NCI-H510A (cell line): ENCODE results near the gene PSEN1.

Experiments
- DNase-seq: peaks from one replicate; lab custom pipeline; 2025; lab: John Stamatoyannopoulos, UW

PSEN1 gene

DNA sequence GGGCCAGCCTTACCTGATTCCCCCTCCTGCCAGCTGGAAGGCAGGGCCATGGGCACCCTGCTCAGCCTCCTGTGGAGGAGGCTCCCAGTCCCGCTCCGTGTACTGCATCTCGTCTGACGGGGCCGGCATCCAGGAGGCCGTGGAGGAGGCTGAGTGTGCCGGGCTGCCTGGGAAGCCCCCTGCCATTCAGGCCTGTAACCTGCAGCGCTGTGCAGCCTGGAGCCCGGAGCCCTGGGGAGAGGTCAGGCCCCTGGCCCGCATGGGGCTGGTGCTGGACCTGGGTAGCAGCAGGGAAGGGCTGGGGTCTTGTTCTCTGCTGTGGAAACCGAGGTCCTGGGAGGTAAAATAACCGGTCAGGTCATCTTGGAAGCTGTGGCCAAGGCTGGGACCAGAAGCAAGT lies 117.4 kb downstream of the PSEN1 start:
- no peak for DNase-seq

DNA sequence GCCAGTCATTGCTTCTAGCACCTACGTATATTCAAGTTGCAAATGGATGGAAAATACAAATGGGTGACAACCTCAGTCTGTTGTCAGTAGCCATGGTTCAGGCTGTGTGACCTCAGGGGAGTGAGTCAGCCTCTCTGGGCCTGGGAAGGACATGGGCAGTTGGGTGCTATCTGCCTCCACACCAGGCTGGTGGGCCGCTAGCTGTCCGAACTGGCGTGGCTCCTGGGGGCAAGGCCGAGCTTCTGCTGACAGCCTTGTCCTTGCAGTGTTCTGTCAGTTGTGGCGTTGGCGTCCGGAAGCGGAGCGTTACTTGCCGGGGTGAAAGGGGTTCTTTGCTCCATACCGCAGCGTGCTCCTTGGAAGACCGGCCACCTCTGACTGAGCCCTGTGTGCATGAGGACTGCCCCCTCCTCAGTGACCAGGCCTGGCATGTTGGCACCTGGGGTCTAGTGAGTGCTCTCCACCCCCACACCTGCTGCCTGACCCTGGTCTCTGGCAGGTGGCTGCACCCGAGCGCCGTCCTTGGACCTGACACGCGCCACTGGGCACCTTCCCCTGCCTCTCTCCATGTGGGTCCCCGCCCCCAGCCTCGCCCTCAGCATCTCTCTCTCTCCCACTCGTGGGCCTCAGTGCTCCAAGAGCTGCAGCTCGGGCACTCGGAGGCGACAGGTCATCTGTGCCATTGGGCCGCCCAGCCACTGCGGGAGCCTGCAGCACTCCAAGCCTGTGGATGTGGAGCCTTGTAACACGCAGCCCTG lies 118.1 kb downstream of the PSEN1 start:
- no peak for DNase-seq

GRCh38 chr14:73255005-73255400 lies 118.7 kb downstream of the PSEN1 start:
- DNase-seq: no peak

GRCh38 chr14:73255693-73256225 lies 119.5 kb downstream of the PSEN1 start:
- DNase-seq: no peak

DNA sequence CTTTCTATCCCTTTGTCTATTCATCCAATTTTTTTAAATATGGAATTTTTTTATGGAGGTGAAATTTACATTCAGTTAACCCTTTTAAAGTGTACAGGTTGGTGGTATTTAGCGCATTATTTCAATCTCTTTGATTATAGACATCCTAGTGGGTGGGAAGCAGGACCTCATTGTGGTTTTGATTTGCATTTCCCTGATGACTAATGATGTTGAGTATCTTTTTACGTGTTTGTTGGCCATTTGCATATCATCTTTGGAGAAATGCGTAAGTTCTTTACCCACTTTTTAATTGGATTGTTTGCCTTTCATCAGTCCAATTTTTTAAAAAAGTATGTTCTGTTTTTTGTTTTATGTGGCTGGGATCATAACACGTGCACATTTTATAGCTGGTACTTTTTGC lies 121.8 kb downstream of the PSEN1 start:
- no peak for DNase-seq

- no peak for DNase-seq
These were observed 122.7 kb downstream of the PSEN1 start for GRCh38 chr14:73258845-73259611.

- no peak for DNase-seq
These were observed 123.5 kb downstream of the PSEN1 start for GRCh38 chr14:73259837-73260236.

DNA sequence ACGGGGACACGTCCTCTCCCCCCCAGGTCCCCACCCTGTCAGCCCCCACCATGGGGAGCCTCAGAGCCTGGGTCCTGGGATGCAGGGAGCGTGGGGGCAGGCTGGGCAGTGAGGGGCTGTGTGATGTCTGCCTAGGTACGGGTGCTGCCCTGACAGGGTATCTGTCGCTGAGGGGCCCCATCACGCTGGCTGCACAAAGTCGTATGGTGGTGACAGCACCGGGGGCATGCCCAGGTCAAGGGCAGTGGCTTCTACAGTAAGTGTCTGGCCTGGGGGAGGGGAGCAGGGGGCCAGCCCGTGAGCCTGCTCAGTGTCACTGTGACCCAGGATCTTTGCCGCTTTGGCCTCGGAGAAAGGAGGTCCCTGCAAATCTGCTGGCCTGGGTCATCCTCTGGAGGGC lies 124.3 kb downstream of the PSEN1 start:
- no peak for DNase-seq

GRCh38 chr14:73261075-73261474 lies 124.8 kb downstream of the PSEN1 start:
- no peak for DNase-seq

GRCh38 chr14:73261520-73262426 lies 125.5 kb downstream of the PSEN1 start:
- no peak for DNase-seq

GRCh38 chr14:73262427-73263183 lies 126.3 kb downstream of the PSEN1 start:
- no peak for DNase-seq

GRCh38 chr14:73263606-73264005 lies 127.3 kb downstream of the PSEN1 start:
- DNase-seq: no peak

- DNase-seq: no peak
These were observed 128.0 kb downstream of the PSEN1 start for GRCh38 chr14:73264080-73264884.

DNA sequence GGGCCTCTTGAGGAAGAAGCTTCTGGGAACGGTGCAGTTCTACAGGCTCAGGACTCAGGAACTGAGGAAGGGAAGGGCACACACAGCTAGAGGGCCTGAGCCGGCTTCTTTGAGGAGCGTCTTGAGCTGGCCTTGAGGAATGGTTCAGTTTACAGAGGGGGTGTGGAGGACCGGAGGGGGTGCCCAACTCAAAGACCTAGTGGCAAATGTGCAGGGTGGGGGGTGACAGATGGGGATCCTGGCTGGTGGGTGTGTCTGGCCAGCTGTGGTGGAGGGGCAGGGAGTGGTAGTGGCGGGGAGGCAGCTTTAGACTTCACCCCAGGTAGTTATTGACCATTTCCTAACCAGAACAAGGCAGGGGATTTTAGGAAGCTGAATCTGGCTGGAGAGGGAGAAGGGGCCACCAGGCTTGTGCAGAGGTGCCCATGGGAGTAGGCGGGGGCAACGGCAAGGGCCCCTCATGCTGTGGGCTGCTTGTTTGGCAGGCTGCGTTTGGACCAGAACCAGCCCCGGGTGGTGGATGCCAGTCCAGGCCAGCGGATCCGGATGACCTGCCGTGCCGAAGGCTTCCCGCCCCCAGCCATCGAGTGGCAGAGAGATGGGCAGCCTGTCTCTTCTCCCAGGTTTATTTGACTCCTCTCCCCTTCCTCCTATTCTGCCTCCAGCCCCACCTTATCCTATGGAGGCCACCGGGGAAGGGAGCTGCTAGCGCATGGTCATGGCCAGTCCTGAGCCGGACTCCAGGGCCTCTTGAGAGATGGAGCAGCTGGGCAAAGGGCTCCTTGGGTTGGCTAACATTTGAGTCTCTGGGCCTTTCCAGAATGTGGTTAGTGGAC lies 128.8 kb downstream of the PSEN1 start:
- no peak for DNase-seq

DNA sequence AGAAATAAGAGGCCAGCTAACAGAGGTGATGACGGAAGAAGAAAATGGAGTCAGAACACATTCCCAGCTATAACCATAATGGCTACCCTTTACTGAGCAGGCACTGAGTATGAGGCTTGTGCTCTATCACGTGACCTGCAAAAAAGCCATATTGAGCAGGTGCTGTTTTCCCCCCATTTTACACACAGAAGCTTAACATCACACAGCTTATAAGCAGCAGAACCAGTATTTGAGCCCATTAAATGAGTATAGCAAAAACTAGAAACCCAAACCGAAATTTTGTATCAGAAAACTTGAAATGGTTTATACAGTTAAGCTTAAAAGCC lies 129.4 kb downstream of the PSEN1 start:
- no peak for DNase-seq

DNA sequence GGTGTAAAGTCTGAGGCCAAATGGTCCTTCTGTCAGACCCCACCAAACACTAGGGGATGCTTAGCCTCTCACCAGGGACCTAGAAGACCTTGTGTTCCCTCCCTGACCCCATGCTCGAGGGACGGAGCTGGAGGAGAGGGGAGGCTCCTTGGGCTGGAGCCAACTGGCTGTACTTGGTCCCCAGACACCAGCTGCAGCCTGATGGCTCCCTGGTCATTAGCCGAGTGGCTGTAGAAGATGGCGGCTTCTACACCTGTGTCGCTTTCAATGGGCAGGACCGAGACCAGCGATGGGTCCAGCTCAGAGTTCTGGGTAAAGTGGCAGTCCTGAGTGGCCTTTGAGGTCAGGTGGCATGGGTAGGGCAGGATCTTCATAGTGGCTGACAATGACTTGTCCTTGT lies 130.0 kb downstream of the PSEN1 start:
- DNase-seq: no peak

GRCh38 chr14:73267474-73267873 lies 131.2 kb downstream of the PSEN1 start:
- DNase-seq: no peak

- no peak for DNase-seq
These were observed 133.6 kb downstream of the PSEN1 start for GRCh38 chr14:73269729-73270531.

DNA sequence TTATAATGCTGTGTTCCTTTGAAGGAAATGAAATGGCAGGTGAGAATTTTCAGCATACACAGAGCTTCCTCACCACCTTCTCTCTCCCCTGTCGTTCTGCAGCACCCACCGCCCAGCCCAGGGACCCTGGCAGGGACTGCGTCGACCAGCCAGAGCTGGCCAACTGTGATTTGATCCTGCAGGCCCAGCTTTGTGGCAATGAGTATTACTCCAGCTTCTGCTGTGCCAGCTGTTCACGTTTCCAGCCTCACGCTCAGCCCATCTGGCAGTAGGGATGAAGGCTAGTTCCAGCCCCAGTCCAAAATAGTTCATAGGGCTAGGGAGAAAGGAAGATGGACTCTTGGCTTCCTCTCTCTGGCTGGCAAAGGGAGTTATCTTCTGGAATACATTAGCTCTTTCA lies 136.1 kb downstream of the PSEN1 start:
- DNase-seq: no peak
